ENCODE measurements around the gene HOXB6.

Gene HOXB6

DNA sequence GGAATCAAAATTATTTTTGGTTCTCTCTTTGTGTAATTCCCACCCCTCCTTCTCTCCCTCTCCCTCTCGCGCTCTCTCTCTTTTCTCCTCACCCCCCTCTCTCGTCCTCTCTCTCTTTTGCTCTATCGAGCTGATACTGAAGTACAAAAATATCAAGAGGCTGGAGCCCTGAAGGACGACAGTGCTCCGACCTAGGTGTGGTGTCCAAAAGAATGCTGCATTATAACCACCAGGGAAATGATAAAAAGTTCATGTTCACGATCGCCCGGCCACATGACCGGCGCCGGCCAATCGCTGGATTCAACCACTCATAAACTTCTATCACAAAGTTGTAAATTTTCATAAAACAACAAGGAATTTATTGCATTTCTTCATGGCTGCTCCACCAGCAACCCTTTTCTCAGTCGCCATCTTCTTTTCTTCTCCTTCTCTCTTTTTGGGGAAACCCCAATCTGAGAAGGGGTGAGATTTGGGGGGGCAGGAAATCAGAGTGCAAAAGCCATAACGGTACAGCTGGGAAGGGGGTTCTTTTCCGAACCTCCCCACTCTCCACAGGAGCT, at the start of gene HOXB6:
HOXB6 (minus strand) TSS at position 217 of the 560 bp plus-strand sequence. CDS start 6,836 bp downstream, outside the sequence.
- DNase-seq: no peak

DNA sequence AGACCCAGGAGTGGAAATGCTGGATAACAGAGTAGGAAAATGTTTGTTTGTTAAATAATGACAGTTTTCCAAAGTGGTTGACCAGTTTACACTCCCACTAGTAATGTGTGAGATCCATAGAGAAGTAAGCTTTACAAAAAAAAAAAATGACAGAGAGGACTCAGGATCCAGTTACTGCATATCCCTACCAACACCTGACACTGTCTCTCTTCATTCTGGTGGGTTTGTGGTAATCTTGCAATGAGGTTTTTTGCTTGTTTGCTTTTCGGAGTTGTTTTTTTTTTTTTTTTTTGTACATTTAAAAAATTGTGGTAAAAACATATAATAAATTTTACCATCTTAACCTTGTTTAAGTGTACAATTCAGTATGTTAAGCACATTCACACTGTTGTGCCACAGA, 45.0 kb upstream of the HOXB6 start:
- DNase-seq: no peak

DNA sequence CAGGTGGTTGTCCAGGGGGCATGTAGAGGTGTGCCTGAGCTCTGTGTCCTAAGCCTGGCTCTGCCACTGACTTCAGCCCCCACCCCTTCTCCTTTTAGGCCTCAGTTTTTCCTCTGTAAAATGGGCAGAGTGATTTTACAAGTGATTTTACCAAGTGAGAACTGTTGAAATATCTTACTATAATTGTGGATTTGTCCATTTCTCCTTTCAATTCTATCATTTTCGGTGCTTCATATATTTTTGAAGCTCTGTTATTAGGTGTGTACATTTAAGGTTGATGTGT, 43.1 kb upstream of the HOXB6 start:
- DNase-seq: no peak

DNA sequence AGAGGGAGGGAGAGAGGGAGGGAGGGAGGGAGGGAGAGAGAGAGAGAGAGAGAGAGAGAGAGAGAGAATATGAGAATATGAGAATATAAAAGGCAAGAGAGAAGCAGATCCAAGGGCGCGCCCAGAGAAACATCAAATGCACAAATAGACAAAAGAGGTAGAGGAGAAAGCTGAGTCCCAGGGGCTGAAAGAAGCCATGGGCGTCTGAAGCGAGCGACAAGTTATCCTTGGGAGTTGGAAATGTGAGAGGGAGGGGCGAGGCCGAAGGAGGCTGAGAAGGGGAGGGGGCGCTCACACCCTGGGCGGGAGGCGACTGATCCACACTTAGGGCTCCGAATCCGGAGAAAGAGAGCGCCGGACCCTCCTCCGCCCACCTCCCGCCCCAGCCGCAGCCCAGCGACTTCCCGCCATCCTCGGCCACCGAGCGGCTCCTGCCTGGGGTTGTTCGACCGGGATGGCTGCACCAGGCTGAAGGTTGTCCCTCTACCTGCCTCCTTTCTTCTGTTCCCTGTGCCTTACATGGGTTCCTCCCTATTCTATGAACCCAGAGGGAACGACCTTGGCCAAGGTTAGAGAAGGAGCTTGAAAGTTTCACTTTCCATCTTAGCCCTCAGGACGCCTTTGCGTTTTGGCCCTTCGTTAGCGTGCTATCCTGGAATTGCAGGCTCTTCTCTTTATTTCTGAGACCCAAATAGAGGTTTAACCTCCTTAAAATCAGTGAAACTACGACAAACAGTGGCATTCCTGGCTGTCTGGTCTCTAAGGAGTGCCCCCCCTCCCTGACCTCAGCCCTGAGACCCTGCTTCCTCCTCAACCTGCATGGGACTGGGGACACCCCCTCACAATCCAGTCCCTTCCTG, 42.5 kb upstream of the HOXB6 start:
- DNase-seq: no peak

DNA sequence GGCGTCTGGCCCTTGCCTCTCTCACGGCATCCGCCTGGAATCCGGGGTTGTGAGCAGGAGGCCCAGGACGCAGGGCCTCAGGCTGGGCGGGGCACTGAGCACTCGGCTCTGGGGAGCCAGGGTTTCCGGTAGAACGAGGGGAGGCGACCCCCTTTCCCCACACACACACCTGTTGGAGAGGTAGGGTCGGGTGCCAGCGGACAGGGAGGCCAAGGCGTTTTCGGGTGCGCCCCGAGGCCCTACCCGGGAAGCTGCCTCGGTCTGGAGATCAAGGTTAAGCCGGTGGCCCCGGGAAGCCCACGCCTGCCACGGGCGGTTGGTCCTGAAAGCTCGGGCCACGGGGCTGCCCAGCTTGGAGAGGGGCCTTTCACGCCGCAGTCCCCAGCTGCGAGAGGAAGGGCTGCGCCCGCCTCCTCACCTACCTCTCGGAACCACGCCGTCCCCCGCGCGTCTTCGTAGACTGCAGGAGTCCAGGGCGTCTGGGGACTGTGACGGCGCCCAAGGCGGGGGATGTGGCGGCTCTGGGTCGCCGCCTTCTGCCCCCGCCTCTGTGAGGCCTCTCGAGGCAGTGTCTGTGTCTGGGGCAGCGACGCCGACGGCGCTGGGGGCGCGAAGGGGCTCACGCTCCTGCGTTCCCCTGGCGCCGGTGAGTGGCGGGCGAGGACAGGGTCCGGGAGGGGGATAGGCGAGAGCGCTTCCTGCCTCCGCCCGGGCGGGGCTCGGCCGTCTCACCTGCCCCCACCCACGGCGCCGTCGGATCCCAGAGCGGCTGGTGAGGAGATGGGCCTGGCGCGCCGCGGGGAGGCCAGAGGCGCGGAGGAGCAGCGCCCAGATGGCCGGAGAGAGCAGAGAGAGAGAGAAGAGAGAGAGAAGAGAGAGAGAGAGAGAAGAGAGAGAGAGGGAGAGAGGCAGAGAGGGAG, 41.7 kb upstream of the HOXB6 start:
- DNase-seq: no peak

DNA sequence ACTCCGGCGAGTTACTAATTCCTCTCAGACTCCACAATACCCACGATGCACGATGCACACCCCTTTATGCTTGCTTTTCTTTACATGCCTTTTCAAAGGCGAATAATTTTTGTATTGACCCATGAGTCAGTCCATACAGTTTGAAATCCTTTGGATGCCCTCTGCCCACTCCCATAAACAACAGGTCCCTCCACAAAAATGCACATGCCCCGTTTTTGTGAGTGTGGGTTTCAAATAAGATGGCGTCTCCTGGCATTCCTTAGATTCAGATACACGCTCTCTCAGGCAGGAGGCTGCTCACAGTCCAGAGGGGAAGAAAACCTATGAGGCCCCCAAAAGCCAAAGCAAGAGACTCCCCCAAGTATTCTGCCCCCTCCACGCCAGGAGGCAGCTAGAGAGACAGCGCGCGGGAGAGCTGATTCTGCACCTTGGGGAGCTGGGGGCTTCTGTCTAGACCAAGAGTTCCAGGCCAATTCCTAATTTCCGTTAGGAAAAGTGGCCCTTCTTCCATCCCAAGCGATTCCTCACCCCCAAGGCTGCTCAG, 40.9 kb upstream of the HOXB6 start:
- DNase-seq: no peak

DNA sequence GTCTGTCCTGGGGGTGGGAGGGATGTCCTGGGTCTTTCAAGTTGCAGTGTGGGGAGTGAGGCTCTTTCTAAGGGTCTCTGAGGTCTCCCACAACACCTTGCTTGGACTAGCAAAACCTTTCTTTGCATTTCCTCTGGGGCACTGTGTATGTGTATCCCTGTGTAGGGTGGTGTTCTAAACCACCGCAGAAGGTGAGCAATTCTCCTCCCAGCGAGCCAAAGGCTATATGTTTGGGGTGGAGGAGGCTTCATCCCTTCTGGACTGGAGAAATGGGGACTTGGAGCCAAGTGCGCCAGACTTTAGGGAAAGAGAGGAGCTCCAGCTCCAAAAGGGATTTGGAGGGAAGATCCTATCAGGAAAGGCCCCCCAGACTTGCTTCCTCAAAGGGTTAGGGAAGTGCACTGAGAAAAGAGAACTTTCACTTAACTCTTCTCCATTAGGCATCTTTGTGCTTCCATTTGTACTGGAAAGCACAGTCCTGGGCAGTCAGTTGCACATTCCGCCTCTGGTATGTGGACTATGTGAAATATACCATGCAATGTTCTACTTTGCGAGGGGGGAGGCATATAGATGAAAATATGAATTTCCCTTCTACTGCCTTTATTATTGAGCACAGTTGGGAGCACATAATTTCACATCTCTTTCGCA, 40.2 kb upstream of the HOXB6 start:
- DNase-seq: no peak

DNA sequence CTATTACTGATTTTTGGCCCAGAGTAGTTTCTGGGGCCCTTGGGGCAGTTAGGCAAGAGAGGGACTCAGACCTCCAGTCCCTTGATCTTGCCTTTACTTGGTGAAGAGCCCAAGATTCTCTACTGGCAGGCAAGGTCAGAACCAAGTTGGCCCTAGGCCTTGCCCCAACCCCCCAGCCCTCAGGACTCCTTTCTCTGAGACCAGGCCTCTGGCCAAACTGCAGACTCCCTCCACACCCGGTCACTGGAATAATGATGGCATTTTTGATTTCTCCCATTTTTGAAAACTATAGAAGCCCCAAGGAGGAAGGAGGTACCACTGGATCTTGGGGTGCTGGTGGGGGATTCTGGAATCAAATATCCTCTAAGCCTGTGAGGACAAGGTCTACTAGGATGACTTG, 39.4 kb upstream of the HOXB6 start:
- DNase-seq: no peak

DNA sequence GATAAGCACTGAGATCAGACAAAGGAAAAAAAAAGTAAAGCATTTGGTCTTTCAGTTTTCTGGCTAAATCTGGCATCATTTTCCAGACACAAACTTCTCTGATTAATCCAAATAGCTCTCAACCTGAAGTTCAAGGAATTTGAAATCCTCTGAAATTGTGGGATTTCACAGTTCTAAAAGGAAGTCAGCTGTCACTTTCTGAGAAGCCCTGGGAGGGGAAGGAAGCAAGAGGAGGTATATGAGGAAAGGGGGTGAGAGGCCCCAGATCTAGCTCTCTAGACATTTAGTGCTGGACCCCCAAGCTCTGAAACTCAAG, 38.9 kb upstream of the HOXB6 start:
- DNase-seq: no peak

DNA sequence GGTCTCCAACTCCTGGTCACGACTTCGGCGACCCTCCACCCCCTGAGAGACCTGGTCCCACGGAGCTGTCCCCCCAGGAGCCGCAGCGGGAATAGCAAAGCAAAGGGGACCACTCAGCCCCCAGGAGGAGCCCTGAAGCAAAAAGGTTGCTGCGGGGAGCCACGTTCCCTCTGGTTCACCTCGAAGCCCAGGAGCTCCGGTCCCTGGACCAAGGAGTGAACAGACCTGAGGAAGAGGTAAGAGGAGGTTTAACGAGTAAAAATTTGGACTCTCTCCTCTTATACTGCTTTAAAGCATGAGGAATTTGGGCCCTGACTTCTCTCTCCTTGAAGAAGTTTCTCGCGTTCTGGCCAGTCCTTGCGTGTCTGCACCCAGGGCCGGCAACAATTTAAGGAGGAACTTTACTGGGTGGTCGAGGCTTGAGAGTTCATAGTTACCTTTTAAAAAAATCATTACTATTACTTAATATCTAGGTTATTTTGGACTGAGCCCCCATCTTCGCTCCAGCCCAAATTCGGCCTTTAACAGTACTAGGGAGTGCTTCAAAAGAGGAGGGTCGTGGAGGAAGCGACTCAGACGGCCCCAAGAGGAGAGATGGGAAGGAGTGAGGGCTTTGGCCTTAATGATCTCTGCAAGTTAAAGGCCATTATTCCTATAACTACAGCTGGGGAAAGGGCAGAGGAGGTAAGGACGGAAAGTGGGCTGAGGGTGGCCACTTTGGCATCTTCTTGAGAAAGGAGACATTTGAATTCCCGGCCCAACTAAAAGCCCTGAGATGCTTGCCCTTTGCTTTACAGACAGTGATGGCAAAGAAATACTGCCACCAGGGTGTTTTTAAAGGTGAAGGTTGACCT, 38.3 kb upstream of the HOXB6 start:
- DNase-seq: no peak

DNA sequence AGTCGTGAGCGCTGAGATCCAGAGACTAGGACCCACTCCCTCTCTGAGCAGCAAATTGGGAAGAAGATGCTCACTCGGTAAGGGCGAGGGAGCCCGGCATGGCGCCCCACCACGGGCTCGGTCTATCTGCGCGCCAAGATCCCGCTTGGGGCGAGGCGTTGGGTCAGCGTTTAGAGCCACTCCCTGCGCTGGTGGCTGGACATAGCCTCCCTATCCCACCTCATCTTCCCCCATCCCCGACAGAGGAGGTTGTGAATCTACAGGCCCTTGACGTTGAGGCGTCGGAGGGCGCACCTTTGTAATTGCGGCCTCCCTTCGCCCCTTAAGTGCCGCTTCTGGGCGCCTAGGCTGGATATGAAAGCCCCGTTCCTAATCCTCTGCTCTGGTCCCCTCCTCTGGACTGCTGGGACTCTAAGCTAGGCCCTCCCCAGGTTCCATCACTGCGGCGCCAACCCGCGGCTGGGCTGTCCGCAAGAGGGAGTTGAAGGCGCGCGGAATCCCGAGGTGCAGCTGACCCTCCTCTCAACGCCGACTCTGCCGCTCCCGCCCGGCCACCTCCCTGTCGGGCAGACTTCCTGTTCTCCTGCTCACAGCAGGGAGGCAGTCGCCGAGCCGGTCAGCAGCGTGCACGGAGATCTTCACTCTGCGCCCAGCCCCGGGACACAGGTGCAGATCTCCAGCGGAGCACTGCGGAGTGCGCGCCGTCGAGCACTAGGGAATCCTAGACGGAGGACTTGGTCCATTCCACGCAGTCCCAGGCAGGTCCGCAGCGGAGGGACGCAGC, 37.5 kb upstream of the HOXB6 start:
- DNase-seq: no peak

DNA sequence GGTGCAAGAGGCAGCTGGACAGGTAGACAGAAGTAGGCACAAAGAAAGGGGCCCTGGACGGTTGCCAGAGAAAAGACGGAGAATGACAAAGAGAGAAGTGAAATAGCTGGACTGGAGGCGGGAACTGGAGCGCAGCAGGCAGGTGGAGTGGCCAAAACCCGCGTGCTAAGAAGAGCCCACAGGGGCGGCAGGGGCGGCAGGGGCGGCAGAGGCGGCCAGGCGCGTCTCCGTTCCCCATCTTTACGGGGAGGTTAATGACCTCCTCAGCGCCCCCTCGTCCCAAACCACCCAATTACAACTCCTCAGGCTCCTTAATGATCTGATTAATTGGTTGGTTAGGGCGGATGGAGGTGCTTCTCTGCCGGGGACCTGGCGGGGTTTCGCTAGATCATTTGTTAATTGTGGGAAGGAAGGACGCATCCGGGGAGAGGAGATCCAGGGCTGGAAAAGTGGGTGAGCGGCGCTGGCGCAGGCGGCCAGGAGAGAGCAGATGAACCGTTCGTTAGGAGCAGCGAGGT, 36.8 kb upstream of the HOXB6 start:
- no peak for DNase-seq

DNA sequence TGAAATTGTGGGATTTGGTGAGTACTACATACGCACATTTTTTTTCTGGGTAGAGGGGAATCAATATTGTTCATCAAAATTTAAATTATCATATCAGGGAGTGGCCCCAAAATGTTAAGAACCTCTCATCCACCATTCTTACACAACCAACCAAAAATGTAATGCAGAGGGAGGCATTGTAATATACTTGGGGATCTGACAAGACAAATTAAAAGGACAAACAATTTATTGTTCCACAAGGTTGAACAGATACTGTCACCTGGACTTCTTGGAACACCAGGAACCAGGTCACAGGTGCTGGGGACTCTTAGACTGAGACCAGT, 36.0 kb upstream of the HOXB6 start:
- no peak for DNase-seq

DNA sequence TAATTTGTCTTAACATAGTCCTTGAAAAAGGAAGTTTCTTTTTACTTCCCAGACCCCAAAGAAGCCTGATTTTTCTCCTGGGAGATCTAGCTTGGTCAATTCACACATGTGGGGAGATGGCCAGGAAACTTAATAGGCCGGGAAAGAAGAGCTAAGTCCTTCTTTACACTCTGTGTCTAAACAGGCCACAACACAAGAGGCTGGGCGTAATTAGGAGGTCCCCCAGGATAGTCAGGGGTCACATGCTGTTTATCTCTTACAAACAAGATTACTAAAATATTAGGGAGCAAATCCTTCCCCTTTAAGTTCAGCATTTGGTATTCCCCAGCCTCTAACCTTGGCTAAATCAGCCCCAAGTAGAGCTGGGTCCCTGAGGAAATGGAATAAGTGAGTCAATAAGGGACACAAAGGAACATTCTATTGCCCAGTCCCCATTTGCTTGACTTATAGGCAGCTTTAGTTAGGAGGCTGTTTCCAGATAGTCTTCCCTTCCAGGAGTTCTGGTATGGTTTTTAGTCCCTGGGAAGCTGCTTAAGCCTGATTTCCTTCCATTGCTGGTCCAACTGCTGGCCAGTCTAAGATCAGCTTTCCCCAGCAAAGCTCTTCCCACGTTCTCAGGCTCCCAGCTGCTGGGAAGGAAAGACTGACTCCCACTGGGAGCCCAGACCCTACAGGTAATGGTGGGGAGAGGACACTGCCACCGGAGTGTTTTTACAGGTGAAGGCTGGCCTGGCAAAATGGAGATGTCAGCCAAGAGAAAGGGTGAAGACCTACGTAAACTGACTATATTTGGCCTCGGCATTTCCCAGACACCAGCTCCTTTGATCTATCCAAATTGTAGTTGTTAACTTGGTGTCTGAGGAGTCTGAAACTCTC, 35.4 kb upstream of the HOXB6 start:
- DNase-seq: no peak

DNA sequence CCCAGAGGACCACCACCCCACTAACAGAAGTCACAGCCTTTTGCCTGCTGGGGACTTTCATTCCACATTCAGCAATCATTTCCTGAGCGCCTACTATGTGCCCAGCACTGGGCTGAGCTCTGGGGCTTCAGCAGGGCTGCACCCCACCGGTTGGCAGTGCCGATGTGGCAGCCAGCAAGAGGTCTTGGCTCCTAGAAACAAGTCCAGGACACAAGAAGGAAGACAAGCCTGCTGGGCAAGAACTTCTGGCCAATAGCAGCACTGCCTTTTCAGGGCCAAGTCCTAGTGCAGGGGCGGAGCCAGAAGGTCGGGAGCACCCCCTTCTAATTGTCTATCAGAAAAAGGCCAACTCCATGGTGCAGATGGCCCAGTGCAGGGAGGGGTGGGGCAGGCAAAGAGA, 34.4 kb upstream of the HOXB6 start:
- DNase-seq: no peak

DNA sequence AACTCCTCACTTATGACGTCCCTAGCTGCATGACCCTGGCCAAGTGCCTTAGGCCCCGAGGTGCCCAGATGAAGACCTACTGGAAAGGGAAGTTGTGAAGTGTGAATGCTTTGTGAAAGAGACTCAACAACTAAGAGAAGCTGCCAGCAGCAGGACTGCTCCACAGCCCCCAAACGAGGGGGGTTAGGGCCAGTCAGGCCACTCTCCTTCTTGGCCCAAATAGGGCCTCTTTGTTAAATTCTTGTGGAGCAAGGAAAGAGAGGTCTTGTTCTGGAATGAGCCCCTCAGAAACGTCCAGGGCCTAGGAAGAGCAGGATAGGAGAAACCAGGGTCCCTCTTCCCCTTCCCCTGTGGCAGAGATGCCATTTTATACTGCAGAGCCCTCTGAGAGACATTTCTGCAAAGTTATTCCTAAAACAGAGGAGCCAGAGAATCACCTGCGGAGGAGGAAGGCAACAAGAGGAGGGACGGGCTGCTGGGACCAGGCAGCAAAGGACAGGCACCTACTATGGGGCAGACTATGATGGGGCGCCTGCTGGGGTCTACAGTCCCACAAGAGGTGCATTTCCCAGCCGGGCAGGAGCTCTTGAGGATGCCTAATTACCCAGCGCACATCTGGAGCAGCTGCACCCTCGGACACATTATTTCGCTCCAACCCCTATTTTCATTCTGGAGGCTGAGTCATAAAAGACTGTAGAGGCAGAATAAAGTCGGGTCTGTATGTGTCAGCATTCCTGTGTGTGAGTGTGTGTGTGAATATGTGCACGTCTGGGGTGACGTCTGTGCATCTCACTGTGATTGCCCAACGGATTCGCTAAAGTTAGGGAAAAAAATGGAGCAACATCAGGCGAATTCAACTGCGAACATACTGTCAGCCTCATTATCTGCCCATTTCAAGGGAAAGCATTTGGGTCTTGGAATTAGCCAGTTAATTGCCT, 32.8 kb upstream of the HOXB6 start:
- no peak for DNase-seq

DNA sequence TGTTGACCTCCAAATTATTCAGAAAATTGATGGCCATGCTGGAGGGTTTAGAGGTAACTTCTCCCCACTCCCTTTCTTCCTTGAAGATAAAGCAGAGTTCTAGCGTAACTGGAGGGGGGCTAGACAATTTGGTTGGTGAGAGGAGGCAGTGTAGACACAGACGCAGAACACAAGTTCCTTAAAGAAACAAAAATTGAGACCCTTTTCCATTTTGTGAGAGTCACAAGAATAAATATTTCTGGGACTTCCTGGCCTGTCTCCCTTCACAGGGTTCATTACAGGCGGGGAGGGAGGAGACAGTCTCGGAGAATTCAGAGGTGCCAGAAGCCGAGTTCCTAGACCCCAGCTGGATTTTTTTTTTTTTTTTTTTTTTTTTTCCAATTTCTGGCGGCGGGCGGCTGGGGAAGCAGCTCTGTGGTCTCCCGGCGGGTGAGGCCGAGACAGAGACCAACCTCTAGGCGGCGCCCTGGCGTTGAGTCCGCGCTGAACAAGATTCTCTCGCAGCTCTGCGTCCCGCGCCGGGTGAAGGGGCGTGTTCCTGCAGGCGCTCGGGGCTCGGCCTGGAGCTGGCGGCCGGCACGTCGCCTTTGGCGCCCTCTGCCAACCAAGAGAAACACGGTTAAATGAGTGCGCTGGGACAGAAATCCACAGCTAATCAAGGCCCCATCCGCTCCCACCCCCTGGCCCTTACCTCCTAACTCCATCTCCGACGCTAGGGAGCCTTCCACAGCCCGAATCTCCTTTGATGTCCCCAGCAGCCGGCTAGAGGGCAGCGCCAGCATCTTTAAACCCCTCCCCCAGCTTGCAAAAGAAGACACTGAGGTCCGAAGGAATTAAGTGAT, 31.6 kb upstream of the HOXB6 start:
- peak; percentile 23 to 62 for DNase-seq

Measured in NCI-H446 (cell line).